ENCODE results near the gene FBXO45. TPM values are rescaled to one million over a fixed set of nuclear protein-coding genes. Genes with fewer than 3 reads are reported as not detected.

Gene FBXO45
- total and polyA plus RNA-seq, 5 experiments from 2014 or later: 1.7 to 4.7 (median 2.9) TPM

- peak overlapping the region; percentile 76 to 90 (median 86) for H3K4me3 Mint-ChIP-seq
- POLR2A ChIA-PET: no interaction called here
- no peaks in the 10 kb centered on the region for H3K9me3 Mint-ChIP-seq
- DNase-seq: peak in 2 of 10 donors; percentile 36 to 42
- peak overlapping the region; percentile 72 to 97 (median 92) for H3K27ac Mint-ChIP-seq
- peak; percentile 54 to 82 for ATAC-seq
- H3K4me1 Mint-ChIP-seq: peaks cover 15 to 37% (median 24%) of the 10 kb centered on the region in 4 donors
- no peaks in the 10 kb centered on the region for H3K36me3 Mint-ChIP-seq
- H3K27me3 Mint-ChIP-seq: no peaks in the 10 kb centered on the region
These were observed 55.8 kb downstream of the FBXO45 start for GRCh38 chr3:196624067-196624790.

DNA sequence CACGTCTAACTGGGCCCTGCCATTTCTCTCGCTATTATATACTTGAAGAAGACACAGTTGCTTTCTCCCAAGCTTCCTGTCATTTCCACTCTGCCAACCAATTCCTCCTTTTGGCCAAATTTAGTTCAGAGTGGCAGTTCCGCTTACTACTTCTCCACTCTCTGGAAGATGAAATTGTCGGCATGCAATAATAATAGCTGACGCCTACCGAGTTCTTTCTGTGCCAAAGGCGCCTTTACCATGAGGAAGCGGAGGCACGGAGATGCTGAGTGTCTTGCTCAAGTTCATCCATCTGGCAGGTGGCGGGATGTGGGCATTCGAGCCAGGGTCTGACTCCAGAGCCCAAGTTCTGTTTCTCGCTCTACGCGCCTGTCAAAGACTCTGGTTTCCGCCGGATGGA, 56.4 kb downstream of the FBXO45 start:
- Mint-ChIP-seq H3K9me3 (no peaks in the 10 kb centered on the region), H3K27ac (peak overlapping the region in 9 of 10 donors; percentile 72 to 97 (median 90)), H3K27me3 (no peaks in the 10 kb centered on the region), H3K4me3 (peak overlapping the region; percentile 76 to 90 (median 86)), H3K36me3 (no peaks in the 10 kb centered on the region), H3K4me1 (peaks cover 15 to 40% (median 29%) of the 10 kb centered on the region in 4 donors)
- ATAC-seq (no peak), DNase-seq (no peak)
- POLR2A ChIA-PET: no interaction called here

GRCh38 chr3:196625331-196625730, 56.9 kb downstream of the FBXO45 start:
- no peaks in the 10 kb centered on the region for H3K27me3 Mint-ChIP-seq
- ATAC-seq (no peak), DNase-seq (no peak)
- peak overlapping the region in 4 of 10 donors; percentile 57 to 94 (median 79) for H3K27ac Mint-ChIP-seq
- H3K9me3 Mint-ChIP-seq: no peaks in the 10 kb centered on the region
- H3K4me3 Mint-ChIP-seq: peak overlapping the region; percentile 28 to 90 (median 85)
- POLR2A ChIA-PET: no interaction called here
- no peaks in the 10 kb centered on the region for H3K36me3 Mint-ChIP-seq
- peaks cover 18 to 40% (median 32%) of the 10 kb centered on the region in 4 donors for H3K4me1 Mint-ChIP-seq

- POLR2A ChIA-PET: interaction anchor here (1.5 to 5.0 kb wide), 2 partner anchors 10 to 12 kb away, joined by 3 to 20 read pairs; partner anchors contain the start of gene NRROS
- H3K27me3 Mint-ChIP-seq: no peaks in the 10 kb centered on the region
- DNase-seq: no peak
- ATAC-seq: no peak
- H3K36me3 Mint-ChIP-seq: no peaks in the 10 kb centered on the region
- no peak overlapping the region for H3K4me3 Mint-ChIP-seq
- H3K27ac Mint-ChIP-seq: no peak overlapping the region
- H3K9me3 Mint-ChIP-seq: no peaks in the 10 kb centered on the region
- peaks cover 23 to 56% (median 51%) of the 10 kb centered on the region in 4 donors for H3K4me1 Mint-ChIP-seq
These were observed 59.4 kb downstream of the FBXO45 start for GRCh38 chr3:196627918-196628231.

DNA sequence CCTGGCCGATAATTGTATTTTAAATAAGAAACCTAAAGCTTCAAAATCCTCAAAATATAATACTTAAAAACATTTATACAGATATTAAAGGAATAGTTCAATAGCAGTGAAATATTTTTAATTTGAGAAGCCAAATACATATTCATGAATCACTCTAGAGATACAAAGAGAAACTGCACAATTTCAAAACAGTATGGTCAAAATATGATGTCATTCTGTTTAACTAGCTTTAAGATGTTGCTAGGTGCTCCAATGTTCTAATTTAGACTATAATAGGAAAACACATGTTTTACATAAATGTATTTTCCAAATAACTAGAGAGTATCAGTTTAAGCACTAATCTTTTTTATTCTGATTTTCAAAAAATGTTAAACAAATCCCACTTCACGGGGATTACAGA, 60.8 kb downstream of the FBXO45 start:
- Mint-ChIP-seq H3K27me3 (no peaks in the 10 kb centered on the region), H3K9me3 (no peaks in the 10 kb centered on the region), H3K36me3 (no peaks in the 10 kb centered on the region), H3K4me3 (peak overlapping the region in 4 of 10 donors; percentile 16 to 70 (median 56)), H3K4me1 (peaks cover 26 to 62% (median 61%) of the 10 kb centered on the region in 4 donors), H3K27ac (peak overlapping the region in 9 of 10 donors; percentile 41 to 97 (median 86))
- ATAC-seq: no peak
- POLR2A ChIA-PET: interaction anchor here (0.7 to 5.0 kb wide), 4 partner anchors 10 to 33 kb away, joined by 3 to 20 read pairs (median 4); partner anchors contain the start of gene NRROS
- DNase-seq: no peak

DNA sequence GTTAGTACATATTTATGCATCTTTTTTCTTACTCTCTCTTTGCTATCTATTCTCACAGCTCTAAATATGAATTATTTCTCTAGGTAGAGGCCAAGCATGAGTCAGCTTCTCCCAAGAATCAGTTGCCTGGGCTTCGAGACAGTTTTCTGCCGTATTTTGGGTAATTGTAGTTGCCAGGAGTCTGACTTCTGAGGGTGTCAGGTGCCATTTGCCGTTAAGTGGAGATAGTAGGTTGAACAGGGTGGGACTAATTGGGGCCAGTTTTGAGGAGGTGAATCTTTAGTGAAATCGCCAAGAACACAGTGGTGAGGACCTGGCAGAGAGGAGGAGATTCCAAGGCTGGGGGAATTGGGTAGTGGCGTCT, 63.2 kb downstream of the FBXO45 start:
- Mint-ChIP-seq H3K27me3 (no peaks in the 10 kb centered on the region), H3K9me3 (no peaks in the 10 kb centered on the region), H3K36me3 (no peaks in the 10 kb centered on the region), H3K4me3 (peak overlapping the region; percentile 80 to 96 (median 88)), H3K4me1 (peaks cover 16 to 65% (median 55%) of the 10 kb centered on the region in 4 donors), H3K27ac (peak overlapping the region; percentile 58 to 99 (median 95))
- POLR2A ChIA-PET: interaction anchor here (0.8 to 3.4 kb wide), 12 partner anchors 9 to 80 kb away, joined by 3 to 34 read pairs (median 6); partner anchors contain the start of genes CEP19, FBXO45, PIGX and WDR53
- DNase-seq: no peak
- ATAC-seq: peak; percentile 11

GRCh38 chr3:196632046-196632751, 63.7 kb downstream of the FBXO45 start:
- Mint-ChIP-seq H3K4me3 (peak overlapping the region; percentile 80 to 96 (median 88)), H3K4me1 (peaks cover 16 to 65% (median 55%) of the 10 kb centered on the region in 4 donors), H3K27me3 (no peaks in the 10 kb centered on the region), H3K27ac (peak overlapping the region; percentile 58 to 99 (median 95)), H3K9me3 (no peaks in the 10 kb centered on the region), H3K36me3 (no peaks in the 10 kb centered on the region)
- ATAC-seq (peak; percentile 83 to 88), DNase-seq (peak; percentile 73 to 95 (median 84))
- POLR2A ChIA-PET: interaction anchor here (0.6 to 3.4 kb wide), 17 partner anchors 9 to 529 kb away, joined by 3 to 34 read pairs (median 5); partner anchors contain the start of genes CEP19, FBXO45, NCBP2 and PIGX

- no peak for ATAC-seq
- DNase-seq: no peak
- Mint-ChIP-seq H3K27me3 (no peaks in the 10 kb centered on the region), H3K27ac (peak overlapping the region; percentile 38 to 97 (median 92)), H3K4me3 (peak overlapping the region; percentile 50 to 89 (median 86)), H3K4me1 (peaks cover 19 to 77% (median 64%) of the 10 kb centered on the region in 4 donors), H3K9me3 (no peaks in the 10 kb centered on the region), H3K36me3 (no peaks in the 10 kb centered on the region)
- POLR2A ChIA-PET: interaction anchor here (0.6 to 3.4 kb wide), 6 partner anchors 19 to 309 kb away, joined by 3 to 34 read pairs (median 3); partner anchors contain the start of genes FBXO45, NCBP2 and WDR53
These were observed 65.2 kb downstream of the FBXO45 start for GRCh38 chr3:196633555-196634151.

- Mint-ChIP-seq H3K4me3 (peak overlapping the region in 2 of 10 donors; percentile 72 to 84), H3K27me3 (no peaks in the 10 kb centered on the region), H3K27ac (peak overlapping the region in 5 of 10 donors; percentile 38 to 93 (median 47)), H3K36me3 (no peaks in the 10 kb centered on the region), H3K9me3 (no peaks in the 10 kb centered on the region), H3K4me1 (peaks cover 22 to 82% (median 70%) of the 10 kb centered on the region in 4 donors)
- DNase-seq (no peak), ATAC-seq (no peak)
- POLR2A ChIA-PET: interaction anchor here (1.0 kb wide), 1 partner anchor 66 kb away, joined by 3 read pairs; the partner anchor contains the start of genes FBXO45 and WDR53
These were observed 65.8 kb downstream of the FBXO45 start for GRCh38 chr3:196634224-196634623.

- no peak for DNase-seq
- ATAC-seq: no peak
- Mint-ChIP-seq H3K36me3 (no peaks in the 10 kb centered on the region), H3K4me3 (no peak overlapping the region), H3K9me3 (no peaks in the 10 kb centered on the region), H3K4me1 (peaks cover 21 to 79% (median 69%) of the 10 kb centered on the region in 4 donors), H3K27me3 (no peaks in the 10 kb centered on the region), H3K27ac (peak overlapping the region in 6 of 10 donors; percentile 55 to 92 (median 74))
- POLR2A ChIA-PET: interaction anchor here (0.6 to 1.0 kb wide), 3 partner anchors 20 to 66 kb away, joined by 3 to 4 read pairs (median 3); partner anchors contain the start of genes FBXO45 and WDR53
These were observed 66.4 kb downstream of the FBXO45 start for GRCh38 chr3:196634829-196635228.

DNA sequence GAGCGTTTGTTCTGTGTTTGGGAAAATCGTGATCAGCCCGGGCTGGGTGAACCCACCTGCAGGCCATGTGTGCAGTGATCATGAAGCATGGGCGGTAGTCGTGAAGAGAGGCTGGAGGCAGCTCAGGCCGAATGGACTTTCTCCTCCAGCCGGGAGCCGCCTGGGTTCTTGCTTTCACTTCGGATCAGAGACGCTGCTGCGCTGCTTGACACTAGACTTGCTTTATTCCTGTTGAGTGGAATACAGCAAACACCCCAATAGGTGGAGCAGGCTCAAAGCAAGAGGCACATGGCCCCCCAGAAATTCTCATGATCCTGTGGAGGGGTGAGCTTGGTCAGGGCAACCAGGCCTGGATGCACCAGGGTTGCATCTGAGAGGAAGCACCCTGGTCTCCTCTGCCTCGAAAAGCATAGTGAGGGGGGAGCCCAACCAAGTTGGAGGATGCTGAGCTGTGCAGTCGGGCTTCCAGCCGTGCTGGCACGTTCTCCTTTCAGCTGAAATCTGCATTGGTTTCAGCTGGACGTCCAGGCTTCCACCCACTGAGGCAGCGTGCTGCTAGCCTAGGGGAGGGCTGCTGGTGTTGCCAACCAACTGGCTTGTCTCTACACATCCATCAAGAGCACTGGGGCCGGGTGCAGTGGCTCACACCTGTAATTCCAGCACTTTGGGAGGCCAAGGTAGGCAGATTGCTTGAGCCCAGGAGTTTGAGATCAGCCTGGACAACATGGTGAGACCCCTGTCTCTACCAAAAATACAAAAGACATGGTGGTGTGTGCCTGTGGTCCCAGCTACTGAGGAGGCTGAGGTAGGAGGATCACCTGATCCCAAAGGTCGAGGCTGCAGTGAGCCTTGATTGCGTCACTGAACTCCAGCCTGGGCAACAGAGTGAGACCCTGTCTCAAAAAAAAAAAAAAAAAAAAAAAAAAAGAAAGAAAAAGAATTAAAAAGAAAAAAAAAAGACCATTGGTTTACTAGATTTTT, 68.2 kb downstream of the FBXO45 start:
- peak overlapping the region in 1 of 10 donors; percentile 39 for H3K4me3 Mint-ChIP-seq
- no peaks in the 10 kb centered on the region for H3K27me3 Mint-ChIP-seq
- POLR2A ChIA-PET: interaction anchor here (0.6 to 1.4 kb wide), 2 partner anchors 45 to 305 kb away, joined by 3 to 5 read pairs; partner anchors contain the start of gene NCBP2
- peak in 1 of 10 donors; percentile 52 for DNase-seq
- H3K4me1 Mint-ChIP-seq: peaks cover 20 to 79% (median 67%) of the 10 kb centered on the region in 4 donors
- H3K36me3 Mint-ChIP-seq: no peaks in the 10 kb centered on the region
- no peak for ATAC-seq
- no peaks in the 10 kb centered on the region for H3K9me3 Mint-ChIP-seq
- H3K27ac Mint-ChIP-seq: peak overlapping the region in 7 of 10 donors; percentile 8 to 87 (median 28)

Measured in naive thymus-derived CD8-positive, alpha-beta T cell (primary cell).